Chondrocyte (in vitro differentiated cells): Measurements from ENCODE around the gene DUS2. TPM values are rescaled to one million over a fixed set of nuclear protein-coding genes. Genes with fewer than 3 reads are reported as not detected.

Experiments used
- DNase-seq: peaks from one replicate; pipeline ENCODE4 v3.0.0; 2021; ENCODE audit warnings: mixed read lengths, low spot score
- H3K27ac Mint-ChIP-seq: one replicate; pipeline ENCODE4 v1.8.0; 2021; ENCODE audit warnings: mild to moderate bottlenecking, moderate library complexity, mixed read lengths; ENCODE audit not compliant: unreplicated experiment
- H3K27me3 Mint-ChIP-seq: 2 replicates; pipeline ENCODE4 v1.8.0; 2021; ENCODE audit warnings: low read depth, mixed read lengths
- H3K36me3 Mint-ChIP-seq: 2 replicates; pipeline ENCODE4 v1.8.0; 2021; ENCODE audit warnings: low read depth, mixed read lengths
- H3K4me1 Mint-ChIP-seq: 2 replicates; pipeline ENCODE4 v1.8.0; 2021; ENCODE audit warnings: low read depth, mild to moderate bottlenecking, mixed read lengths
- H3K4me3 Mint-ChIP-seq: one replicate; pipeline ENCODE4 v1.8.0; 2021; ENCODE audit warnings: mild to moderate bottlenecking, moderate library complexity, mixed read lengths; ENCODE audit not compliant: unreplicated experiment
- H3K9me3 Mint-ChIP-seq: 2 replicates; pipeline ENCODE4 v1.8.0; 2021; ENCODE audit warnings: low read depth, mixed read lengths
- CTCF ChIP-seq: fragments of 200-600 bp; sonication (generic); IDR thresholded peaks from 2 replicates; pipeline ENCODE4 v1.5.0; 2021; ENCODE audit warnings: antibody characterized with exemption, mild to moderate bottlenecking, moderate library complexity
- total RNA-seq: library from RNA; stranded (reverse); gene quantifications from 3 replicates; pipeline ENCODE4 v1.2.1, GENCODE V29; 2021

Gene DUS2
- total RNA-seq, 1 donor from 2014 or later: 12.2 TPM

- no peak for TF ChIP-seq CTCF
- H3K27ac Mint-ChIP-seq: no peak overlapping the region
- H3K9me3 Mint-ChIP-seq: no peaks in the 10 kb centered on the region
- no peak for DNase-seq
- H3K27me3 Mint-ChIP-seq: no peaks in the 10 kb centered on the region
- no peak overlapping the region for H3K4me3 Mint-ChIP-seq
- H3K36me3 Mint-ChIP-seq: peaks cover 19% of the 10 kb centered on the region
- peaks cover 12% of the 10 kb centered on the region for H3K4me1 Mint-ChIP-seq
These were observed 56.2 kb downstream of the DUS2 start for GRCh38 chr16:68079376-68079625.

GRCh38 chr16:68079626-68080344 lies 56.7 kb downstream of the DUS2 start:
- peaks cover 16% of the 10 kb centered on the region for H3K36me3 Mint-ChIP-seq
- no peak for TF ChIP-seq CTCF
- no peaks in the 10 kb centered on the region for H3K9me3 Mint-ChIP-seq
- no peak overlapping the region for H3K4me3 Mint-ChIP-seq
- peaks cover 14% of the 10 kb centered on the region for H3K4me1 Mint-ChIP-seq
- no peak for DNase-seq
- no peaks in the 10 kb centered on the region for H3K27me3 Mint-ChIP-seq
- H3K27ac Mint-ChIP-seq: no peak overlapping the region

GRCh38 chr16:68081861-68082628 lies 59.0 kb downstream of the DUS2 start:
- H3K36me3 Mint-ChIP-seq: peaks cover 8% of the 10 kb centered on the region
- H3K9me3 Mint-ChIP-seq: no peaks in the 10 kb centered on the region
- TF ChIP-seq CTCF: no peak
- no peak for DNase-seq
- H3K27me3 Mint-ChIP-seq: no peaks in the 10 kb centered on the region
- peaks cover 21% of the 10 kb centered on the region for H3K4me1 Mint-ChIP-seq
- no peak overlapping the region for H3K27ac Mint-ChIP-seq
- H3K4me3 Mint-ChIP-seq: no peak overlapping the region

- H3K4me3 Mint-ChIP-seq: no peak overlapping the region
- DNase-seq: peak; percentile 32
- H3K9me3 Mint-ChIP-seq: no peaks in the 10 kb centered on the region
- peaks cover 7% of the 10 kb centered on the region for H3K36me3 Mint-ChIP-seq
- peaks cover 27% of the 10 kb centered on the region for H3K4me1 Mint-ChIP-seq
- no peak for TF ChIP-seq CTCF
- H3K27me3 Mint-ChIP-seq: no peaks in the 10 kb centered on the region
- H3K27ac Mint-ChIP-seq: no peak overlapping the region
These were observed 59.6 kb downstream of the DUS2 start for GRCh38 chr16:68082629-68083238.

GRCh38 chr16:68083239-68083781 lies 60.2 kb downstream of the DUS2 start:
- Mint-ChIP-seq H3K4me3 (no peak overlapping the region), H3K36me3 (peaks cover under 1% of the 10 kb centered on the region), H3K27me3 (no peaks in the 10 kb centered on the region), H3K27ac (peak overlapping the region; percentile 91), H3K4me1 (peaks cover 30% of the 10 kb centered on the region), H3K9me3 (no peaks in the 10 kb centered on the region)
- TF ChIP-seq CTCF: no peak
- DNase-seq: no peak
